Breast epithelium (tissue), 3 donors: ENCODE data around the gene C10orf95.

Experiments
- CTCF ChIP-seq, 3 donors: fragments of 450-650 bp; IDR thresholded peaks; one replicate each; pipeline ENCODE4 v1.5.1; 2016 to 2017; ENCODE audit warnings: antibody characterized with exemption in 3 of 3, mild to moderate bottlenecking in 3 of 3, moderate library complexity in 3 of 3
- POLR2A ChIP-seq: fragments of 450-650 bp; IDR thresholded peaks from one replicate; pipeline ENCODE4 v1.6.1; 2016; ENCODE audit warnings: antibody characterized with exemption, mild to moderate bottlenecking, moderate library complexity

GRCh38 chr10:102468683-102469082 lies 17.3 kb upstream of the C10orf95 start:
- TF ChIP-seq CTCF (IDR thresholded peaks at IDR 0.05) (no peak), POLR2A (no peak)
